Progenitor cell of endocrine pancreas (in vitro differentiated cells): ENCODE measurements around the gene STX1A. TPM values are rescaled to one million over a fixed set of nuclear protein-coding genes. Genes with fewer than 3 reads are reported as not detected.

Experiments
- DNase-seq: peaks from one replicate; pipeline ENCODE4 v3.0.0; 2021; ENCODE audit warnings: low spot score; ENCODE audit not compliant: unreplicated experiment
- H3K27ac Mint-ChIP-seq: 2 replicates; pipeline ENCODE4 v1.8.0; 2021; ENCODE audit warnings: mild to moderate bottlenecking, moderate library complexity, mixed read lengths
- H3K27me3 Mint-ChIP-seq: 2 replicates; pipeline ENCODE4 v1.8.0; 2021; ENCODE audit warnings: mixed read lengths
- H3K36me3 Mint-ChIP-seq: 2 replicates; pipeline ENCODE4 v1.8.0; 2022; ENCODE audit warnings: mixed read lengths; ENCODE audit not compliant: insufficient read depth
- H3K4me1 Mint-ChIP-seq: 2 replicates; pipeline ENCODE4 v1.8.0; 2021; ENCODE audit warnings: low read depth, mixed read lengths
- H3K4me3 Mint-ChIP-seq: 2 replicates; pipeline ENCODE4 v1.8.0; 2021; ENCODE audit warnings: low read depth, mild to moderate bottlenecking, moderate library complexity, mixed read lengths
- H3K9me3 Mint-ChIP-seq: 2 replicates; pipeline ENCODE4 v1.8.0; 2021; ENCODE audit warnings: low read depth, mixed read lengths
- CTCF ChIP-seq: fragments of 200-600 bp; sonication (generic); IDR thresholded peaks from one replicate; pipeline ENCODE4 v1.5.0; 2021; ENCODE audit warnings: antibody characterized with exemption, mild to moderate bottlenecking; ENCODE audit not compliant: unreplicated experiment
- total RNA-seq: library from RNA; stranded (reverse); gene quantifications from 2 replicates; pipeline ENCODE4 v1.2.1, GENCODE V29; 2021

STX1A gene
- total RNA-seq, 1 donor from 2014 or later: 46.6 TPM

DNA sequence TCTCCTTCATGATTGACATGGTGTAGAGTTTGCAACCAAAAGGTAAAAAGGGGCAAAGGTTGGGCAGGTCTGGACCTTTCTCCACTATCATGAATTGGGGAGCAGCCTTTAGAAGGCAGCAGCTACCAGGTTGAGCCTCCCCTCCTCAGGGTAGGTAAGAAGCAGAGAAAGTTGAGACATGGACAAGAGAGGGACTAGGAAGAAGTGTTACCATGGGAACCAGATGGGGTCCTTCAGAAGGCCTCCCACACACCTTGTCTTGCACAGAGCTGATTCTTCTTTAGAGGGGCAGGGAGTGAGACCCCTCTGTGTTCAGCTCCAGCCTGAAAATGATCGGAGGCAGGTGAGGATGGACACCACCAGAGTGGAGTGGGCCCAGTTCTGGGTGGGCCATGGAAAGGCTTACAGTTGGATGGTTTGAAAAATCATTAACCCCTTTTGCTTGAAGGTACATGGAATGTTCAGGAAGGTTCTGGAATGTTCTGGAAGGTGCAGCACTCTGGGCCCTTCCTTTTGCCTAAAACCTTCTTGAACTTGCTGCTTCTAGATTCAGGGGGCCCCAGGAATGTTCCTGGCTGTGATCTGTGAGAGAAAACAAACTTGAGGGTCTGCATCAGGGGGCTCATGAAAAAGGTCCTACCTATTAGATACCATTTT, 44.9 kb downstream of the STX1A start:
- Mint-ChIP-seq H3K4me1 (no peaks in the 10 kb centered on the region), H3K27ac (no peak overlapping the region), H3K36me3 (peaks cover 14% of the 10 kb centered on the region), H3K9me3 (no peaks in the 10 kb centered on the region), H3K27me3 (no peaks in the 10 kb centered on the region), H3K4me3 (no peak overlapping the region)
- TF ChIP-seq CTCF: no peak
- no peak for DNase-seq

DNA sequence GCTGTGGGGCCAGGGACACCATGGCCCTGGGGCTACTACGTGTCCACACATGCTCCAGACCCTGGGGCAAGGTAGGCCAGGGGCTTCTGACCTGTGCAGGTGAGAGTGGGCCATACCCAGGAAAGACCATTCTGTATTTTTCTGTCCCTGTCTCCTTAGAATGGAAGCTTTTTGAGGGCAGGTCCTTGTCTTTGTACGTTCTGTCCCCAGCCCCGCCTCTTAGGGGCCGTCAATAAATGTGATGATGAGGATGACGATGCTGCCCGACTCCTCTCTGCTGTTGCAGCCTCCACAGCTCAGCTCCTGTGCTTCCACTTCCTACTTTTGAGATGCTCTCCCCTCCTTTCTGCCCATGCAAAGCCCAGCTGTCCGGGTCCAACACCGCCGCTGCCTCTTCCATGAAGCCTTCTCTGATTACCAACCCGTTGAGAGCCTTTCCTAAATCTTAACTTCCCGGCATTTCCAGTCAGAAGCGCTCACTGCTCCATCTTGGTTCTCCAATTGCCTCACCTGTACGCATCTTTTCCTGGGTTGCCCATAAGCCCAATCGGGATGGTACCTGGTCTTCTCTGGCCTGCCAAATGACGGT, 47.5 kb downstream of the STX1A start:
- Mint-ChIP-seq H3K4me1 (peaks cover 7% of the 10 kb centered on the region), H3K4me3 (no peak overlapping the region), H3K9me3 (no peaks in the 10 kb centered on the region), H3K27ac (peak overlapping the region; percentile 59), H3K27me3 (no peaks in the 10 kb centered on the region), H3K36me3 (peaks cover 7% of the 10 kb centered on the region)
- TF ChIP-seq CTCF: no peak
- no peak for DNase-seq

DNA sequence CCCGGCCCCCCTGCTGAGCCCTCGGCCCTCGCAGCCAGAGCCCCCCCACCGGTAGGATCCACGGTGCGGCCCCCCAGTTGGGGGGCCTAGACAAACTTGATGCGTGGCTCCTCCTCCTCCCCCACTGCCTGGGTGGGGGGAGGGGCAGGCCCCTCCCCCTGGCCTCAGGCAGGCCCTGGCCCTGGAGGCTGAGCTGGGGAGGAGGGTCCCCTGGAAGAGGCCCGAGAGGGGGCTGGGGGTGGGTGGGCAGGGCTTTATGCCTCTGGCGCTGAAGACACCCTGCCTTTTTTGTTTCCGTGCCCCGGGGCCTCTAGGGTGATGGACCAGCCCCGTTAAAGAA, 48.2 kb downstream of the STX1A start:
- Mint-ChIP-seq H3K4me3 (no peak overlapping the region), H3K36me3 (peaks cover 7% of the 10 kb centered on the region), H3K27ac (no peak overlapping the region), H3K4me1 (peaks cover 7% of the 10 kb centered on the region), H3K27me3 (no peaks in the 10 kb centered on the region), H3K9me3 (no peaks in the 10 kb centered on the region)
- no peak for DNase-seq
- TF ChIP-seq CTCF: no peak

GRCh38 chr7:73669858-73670385, 49.5 kb downstream of the STX1A start:
- DNase-seq: no peak
- Mint-ChIP-seq H3K4me1 (peaks cover 7% of the 10 kb centered on the region), H3K4me3 (no peak overlapping the region), H3K36me3 (peaks cover 7% of the 10 kb centered on the region), H3K27ac (no peak overlapping the region), H3K9me3 (no peaks in the 10 kb centered on the region), H3K27me3 (peaks cover 3% of the 10 kb centered on the region)
- TF ChIP-seq CTCF: no peak

GRCh38 chr7:73669288-73669701, 50.2 kb downstream of the STX1A start:
- Mint-ChIP-seq H3K4me1 (peaks cover 7% of the 10 kb centered on the region), H3K4me3 (no peak overlapping the region), H3K9me3 (no peaks in the 10 kb centered on the region), H3K27ac (no peak overlapping the region), H3K36me3 (peaks cover 7% of the 10 kb centered on the region), H3K27me3 (peaks cover 7% of the 10 kb centered on the region)
- no peak for DNase-seq
- TF ChIP-seq CTCF: no peak
